Measurements from ENCODE around the gene SNX24.
"Not testable (repeated sequence)": the region's sequence is repeated elsewhere in the genome, so short reads cannot be mapped to it uniquely, and the experiment has no call there.

SNX24 gene

DNA sequence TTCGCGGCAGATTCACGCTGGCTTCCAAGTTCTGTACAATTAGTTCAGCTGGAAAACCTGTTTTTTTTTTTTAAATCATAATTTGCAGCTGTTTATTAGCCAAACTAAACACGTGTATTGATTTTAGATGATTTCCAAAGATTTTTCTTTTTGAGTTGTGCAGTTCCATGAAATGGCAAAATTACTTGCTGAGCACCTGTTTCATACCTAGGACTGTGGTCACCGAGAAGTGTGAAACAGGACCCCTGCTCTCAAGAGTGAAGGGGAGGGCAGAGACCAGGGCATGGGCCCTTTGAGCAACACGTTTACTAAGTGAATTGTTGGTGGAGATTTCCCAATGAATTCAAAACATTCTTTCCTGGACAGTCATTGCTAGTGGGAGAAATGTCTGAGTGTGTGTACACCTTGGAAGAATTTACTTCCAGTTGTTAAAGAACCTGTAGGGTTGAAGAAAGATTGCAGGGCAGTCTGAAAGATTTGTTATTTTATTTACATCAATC is 688 bp downstream of the SNX24 start:
- ChIA-PET POLR2A (ENCODE audit: low non-redundant PET) (no interaction called here), CTCF (interaction anchor here (0.6 to 2.4 kb wide), 4 partner anchors 105 to 745 kb away, joined by 3 to 5 read pairs (median 3); no protein-coding TSS in a partner anchor)
- TF ChIP-seq, protein P1, sequence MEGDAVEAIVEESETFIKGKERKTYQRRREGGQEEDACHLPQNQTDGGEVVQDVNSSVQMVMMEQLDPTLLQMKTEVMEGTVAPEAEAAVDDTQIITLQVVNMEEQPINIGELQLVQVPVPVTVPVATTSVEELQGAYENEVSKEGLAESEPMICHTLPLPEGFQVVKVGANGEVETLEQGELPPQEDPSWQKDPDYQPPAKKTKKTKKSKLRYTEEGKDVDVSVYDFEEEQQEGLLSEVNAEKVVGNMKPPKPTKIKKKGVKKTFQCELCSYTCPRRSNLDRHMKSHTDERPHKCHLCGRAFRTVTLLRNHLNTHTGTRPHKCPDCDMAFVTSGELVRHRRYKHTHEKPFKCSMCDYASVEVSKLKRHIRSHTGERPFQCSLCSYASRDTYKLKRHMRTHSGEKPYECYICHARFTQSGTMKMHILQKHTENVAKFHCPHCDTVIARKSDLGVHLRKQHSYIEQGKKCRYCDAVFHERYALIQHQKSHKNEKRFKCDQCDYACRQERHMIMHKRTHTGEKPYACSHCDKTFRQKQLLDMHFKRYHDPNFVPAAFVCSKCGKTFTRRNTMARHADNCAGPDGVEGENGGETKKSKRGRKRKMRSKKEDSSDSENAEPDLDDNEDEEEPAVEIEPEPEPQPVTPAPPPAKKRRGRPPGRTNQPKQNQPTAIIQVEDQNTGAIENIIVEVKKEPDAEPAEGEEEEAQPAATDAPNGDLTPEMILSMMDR (conservative IDR thresholded peaks at IDR 0.05; ENCODE audit: low read depth) = no peak
- H3K27ac ChIP-seq = peak overlapping the region; percentile 95
- DNase-seq (ENCODE audit: low spot score) = peak; percentile 87

DNA sequence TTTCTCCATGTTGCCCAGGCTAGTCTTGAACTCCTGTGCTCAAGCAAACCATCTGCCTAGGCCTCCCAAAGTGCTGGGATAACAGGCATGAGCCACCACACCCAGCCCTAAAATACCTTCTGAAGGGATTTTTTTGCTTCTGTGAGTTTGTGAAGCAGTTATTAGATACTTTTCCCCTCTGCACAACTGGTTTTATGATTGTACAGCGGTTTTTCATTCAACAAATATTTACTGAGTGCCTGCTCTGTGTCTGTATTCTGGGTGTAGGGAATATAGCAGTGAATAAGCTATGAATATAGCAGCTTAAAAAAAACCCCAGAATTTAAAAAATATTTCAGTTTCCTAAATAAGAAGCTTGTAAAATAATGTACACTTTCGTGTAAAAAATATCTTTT is 2.3 kb downstream of the SNX24 start:
- CTCF ChIA-PET = interaction anchor here (0.6 to 1.0 kb wide), 4 partner anchors 11 to 522 kb away, joined by 3 to 4 read pairs (median 3); no protein-coding TSS in a partner anchor

DNA sequence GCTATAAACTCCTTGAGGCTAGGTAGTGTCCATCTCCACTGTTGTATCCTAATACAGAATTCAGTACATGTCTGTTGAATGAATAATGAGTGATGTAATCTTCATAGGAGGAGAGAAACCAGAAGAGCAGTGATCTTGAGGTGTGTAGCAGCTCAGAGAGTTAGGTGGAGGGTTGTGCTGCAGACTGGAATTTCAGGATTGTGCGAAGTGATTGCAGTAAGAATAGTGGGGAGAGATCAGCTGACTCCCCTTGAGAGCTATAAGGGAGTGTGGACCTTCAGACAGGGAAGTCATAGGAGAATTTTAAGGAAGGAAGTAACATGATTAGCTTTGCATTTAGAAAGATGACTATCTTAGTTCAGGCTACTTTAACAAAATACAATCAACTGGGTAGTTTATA is 4.4 kb downstream of the SNX24 start:
- H3K27ac ChIP-seq = no peak overlapping the region
- CTCF ChIA-PET = no interaction called here
- POLR2A ChIA-PET (ENCODE audit: low non-redundant PET) = no interaction called here
- TF ChIP-seq, protein P1 (conservative IDR thresholded peaks at IDR 0.05; ENCODE audit: low read depth) = no peak
- peak; percentile 48 for DNase-seq (ENCODE audit: low spot score)

More for the DNA sequence above, 2.3 kb downstream of the SNX24 start:
- H3K27ac ChIP-seq = no peak overlapping the region
- POLR2A ChIA-PET (ENCODE audit: low non-redundant PET) = no interaction called here
- TF ChIP-seq, protein P1 (conservative IDR thresholded peaks at IDR 0.05; ENCODE audit: low read depth) = no peak
- no peak for DNase-seq (ENCODE audit: low spot score)

DNA sequence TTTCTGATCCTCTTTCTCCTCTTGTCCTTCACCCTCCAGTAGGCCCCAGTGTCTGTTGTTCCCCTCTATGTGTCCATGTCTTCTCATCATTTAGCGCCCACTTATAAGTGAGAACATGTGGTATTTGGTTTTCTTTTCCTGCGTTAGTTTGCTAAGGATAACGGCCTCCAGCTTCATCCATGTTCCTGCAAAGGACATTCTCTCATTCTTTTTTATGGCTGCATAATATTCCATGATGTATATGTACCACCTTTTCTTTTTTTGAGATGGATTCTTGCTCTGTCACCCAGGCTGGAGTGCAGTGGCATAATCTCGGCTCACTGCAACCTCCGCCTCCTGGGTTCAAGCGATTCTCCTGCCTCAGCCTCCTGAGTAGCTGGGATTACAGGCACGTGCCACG is 12.1 kb downstream of the SNX24 start:
- CTCF ChIA-PET; H3K27ac ChIP-seq; DNase-seq (ENCODE audit: low spot score); POLR2A ChIA-PET (ENCODE audit: low non-redundant PET): not testable (repeated sequence)

DNA sequence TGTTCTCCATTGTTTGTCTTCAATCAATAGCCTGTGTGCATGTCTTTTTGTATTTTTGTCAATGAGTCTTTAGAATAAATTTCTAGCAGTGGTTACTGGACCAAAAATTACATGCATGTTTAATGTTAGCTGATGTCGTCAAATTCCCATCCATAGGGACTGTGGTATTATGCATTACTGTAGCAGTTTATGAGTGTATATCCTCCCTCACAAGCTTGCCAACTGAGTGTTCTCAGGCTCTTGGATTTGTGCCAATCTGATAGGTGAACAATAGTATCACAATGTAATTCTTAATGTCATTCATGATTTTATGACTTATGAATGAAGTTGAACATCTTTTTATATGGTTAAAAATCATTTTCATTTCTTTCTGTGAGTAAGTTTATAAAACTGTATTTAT is 13.0 kb downstream of the SNX24 start:
- H3K27ac ChIP-seq = no peak overlapping the region
- CTCF ChIA-PET = interaction anchor here (0.7 kb wide), 1 partner anchor 11 kb away, joined by 3 read pairs; no protein-coding TSS in a partner anchor
- POLR2A ChIA-PET (ENCODE audit: low non-redundant PET) = no interaction called here
- TF ChIP-seq, protein P1 (conservative IDR thresholded peaks at IDR 0.05; ENCODE audit: low read depth) = no peak
- peak; percentile 48 for DNase-seq (ENCODE audit: low spot score)

DNA sequence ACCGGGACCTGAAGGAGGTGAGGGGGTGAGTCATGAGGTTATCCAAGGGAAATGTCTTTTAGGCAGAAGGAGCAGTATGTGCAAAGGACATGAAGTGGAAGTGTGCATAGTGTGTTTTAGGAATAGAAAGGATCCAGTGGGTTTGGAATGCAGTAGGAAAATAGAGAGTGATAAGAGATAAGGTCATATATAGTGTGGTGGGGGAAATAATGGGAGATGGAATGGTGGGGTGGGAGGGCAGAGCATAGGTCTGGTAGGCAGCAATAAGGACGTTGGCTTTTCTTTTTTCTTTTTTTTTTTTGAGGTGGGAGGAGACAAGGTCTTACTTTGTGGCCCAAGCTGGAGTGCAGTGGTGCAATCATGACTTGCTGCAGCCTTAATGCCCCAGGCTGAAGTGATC is 17.8 kb downstream of the SNX24 start:
- H3K27ac ChIP-seq = no peak overlapping the region
- CTCF ChIA-PET = no interaction called here
- DNase-seq (ENCODE audit: low spot score) = no peak
- POLR2A ChIA-PET (ENCODE audit: low non-redundant PET) = no interaction called here
- TF ChIP-seq, protein P1 (conservative IDR thresholded peaks at IDR 0.05; ENCODE audit: low read depth) = no peak

DNA sequence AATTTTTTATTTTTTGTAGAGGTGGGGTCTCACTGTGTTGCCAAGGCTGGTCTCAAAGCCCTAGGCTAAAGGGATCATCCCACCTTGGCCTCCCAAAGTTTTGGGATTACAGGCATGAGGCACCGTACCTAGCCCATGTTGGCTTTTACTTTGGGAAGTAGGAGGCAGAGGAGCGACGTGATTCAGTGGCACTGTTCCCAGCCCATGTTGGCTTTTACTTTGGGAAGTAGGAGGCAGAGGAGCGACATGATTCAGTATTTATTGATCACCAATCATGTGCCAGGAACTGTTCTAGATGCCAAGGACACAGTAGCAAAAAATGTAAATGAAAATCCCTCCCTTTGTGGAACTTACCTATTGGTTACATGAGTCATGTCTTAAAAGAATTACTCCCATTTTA is 18.3 kb downstream of the SNX24 start:
- H3K27ac ChIP-seq = no peak overlapping the region
- CTCF ChIA-PET = no interaction called here
- TF ChIP-seq, protein P1 (conservative IDR thresholded peaks at IDR 0.05; ENCODE audit: low read depth) = no peak
- no peak for DNase-seq (ENCODE audit: low spot score)
- POLR2A ChIA-PET (ENCODE audit: low non-redundant PET) = no interaction called here
